22Rv1 (cell line): ENCODE measurements around the gene EIF3J.
A peak's percentile ranks its signal among the peaks of the same experiment; 100 is the strongest.

Experiments used
- H3K27ac ChIP-seq: fragments of 450-650 bp; 2 replicates; pipeline ENCODE4 v1.5.1; 2017
- CTCF ChIP-seq: fragments of 450-650 bp; IDR thresholded peaks from 2 replicates; pipeline ENCODE4 v1.5.1; 2017; ENCODE audit warnings: mild to moderate bottlenecking
- ZFX ChIP-seq: fragments of 450-650 bp; IDR thresholded peaks from 2 replicates; pipeline ENCODE4 v1.6.1; 2017; ENCODE audit warnings: antibody characterized with exemption, borderline replicate concordance

The EIF3J gene

GRCh38 chr15:44595656-44596510 lies 58.9 kb downstream of the EIF3J start:
- H3K27ac ChIP-seq: no peak overlapping the region
- no peak for TF ChIP-seq CTCF
- no peak for TF ChIP-seq ZFX

GRCh38 chr15:44596511-44597010 lies 59.6 kb downstream of the EIF3J start:
- TF ChIP-seq ZFX (no peak), CTCF (no peak)
- no peak overlapping the region for H3K27ac ChIP-seq

GRCh38 chr15:44598066-44598465 lies 61.1 kb downstream of the EIF3J start:
- H3K27ac ChIP-seq: peak overlapping the region; percentile 47; the same call in 1 of the 2 replicates
- TF ChIP-seq CTCF (no peak), ZFX (no peak)

- H3K27ac ChIP-seq: peak overlapping the region; percentile 47
- TF ChIP-seq CTCF: no peak
- no peak for TF ChIP-seq ZFX
These were observed 61.9 kb downstream of the EIF3J start for GRCh38 chr15:44598892-44599291.

- TF ChIP-seq CTCF: no peak
- TF ChIP-seq ZFX: no peak
- no peak overlapping the region for H3K27ac ChIP-seq
These were observed 66.2 kb downstream of the EIF3J start for GRCh38 chr15:44603126-44603525.

GRCh38 chr15:44606740-44607139 lies 69.8 kb downstream of the EIF3J start:
- TF ChIP-seq CTCF: no peak
- no peak for TF ChIP-seq ZFX
- H3K27ac ChIP-seq: no peak overlapping the region
